Measurements from ENCODE around the gene TMEM260. TPM values are rescaled to one million over a fixed set of nuclear protein-coding genes. Genes with fewer than 3 reads are reported as not detected.

Gene TMEM260
- total RNA-seq, 1 experiment from 2014 or later: 20.0 TPM

DNA sequence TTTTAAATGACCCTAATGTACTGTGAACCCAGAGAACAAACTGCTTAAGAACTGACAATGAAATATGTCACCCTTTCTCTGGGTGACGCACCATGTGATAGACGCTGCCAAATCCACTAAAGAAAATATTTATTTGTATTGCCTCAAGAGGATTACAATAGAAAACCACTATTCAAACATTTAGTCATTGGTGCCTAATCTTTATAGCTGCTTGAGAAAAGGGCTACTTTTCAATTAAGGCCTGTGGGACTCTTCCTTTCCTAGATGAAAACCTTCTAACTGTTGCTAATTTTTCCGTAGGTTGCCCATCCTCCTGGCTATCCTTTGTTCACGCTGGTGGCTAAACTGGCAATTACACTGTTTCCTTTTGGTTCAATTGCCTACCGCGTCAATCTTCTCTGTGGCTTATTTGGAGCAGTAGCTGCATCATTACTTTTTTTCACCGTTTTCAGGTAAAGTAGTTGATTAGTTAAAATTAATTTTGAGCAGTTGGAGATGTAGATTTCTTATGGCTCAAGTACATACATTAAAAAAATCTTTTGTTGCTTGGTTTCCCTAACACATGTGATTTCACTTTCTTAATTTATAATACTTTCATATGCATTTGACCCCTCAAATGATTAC lies 6.0 kb downstream of the TMEM260 start:
- no peak overlapping the region for H3K9ac ChIP-seq (ENCODE audit: extremely low read depth, insufficient read length, low read length)
- H2AFZ ChIP-seq (ENCODE audit: low read length): no peak overlapping the region
- H2BK20ac ChIP-seq (ENCODE audit: low read depth, low read length, poor library complexity, severe bottlenecking): no peak overlapping the region
- no peak overlapping the region for H2AK5ac ChIP-seq (ENCODE audit: insufficient read length, low read length)
- H3K79me1 ChIP-seq (ENCODE audit: insufficient read depth, low read depth, low read length, poor library complexity, severe bottlenecking): no peaks in the 10 kb centered on the region
- H4K8ac ChIP-seq (replicated peaks; ENCODE audit: insufficient read length, low read depth, low read length): no peak overlapping the region
- H2BK15ac ChIP-seq (ENCODE audit: low read depth, low read length): no peak overlapping the region
- H4K5ac ChIP-seq (ENCODE audit: insufficient read length, low read depth, low read length): no peak overlapping the region
- H3K9me3 Mint-ChIP-seq: no peaks in the 10 kb centered on the region
- DNase-seq: no peak
- no peak overlapping the region for H3K27ac Mint-ChIP-seq
- H2BK5ac ChIP-seq (ENCODE audit: insufficient read length, low read length): no peak overlapping the region
- H3K56ac ChIP-seq (ENCODE audit: insufficient read length, low read depth, low read length): no peak overlapping the region
- H4K91ac ChIP-seq (ENCODE audit: insufficient read length, low read depth, low read length): no peak overlapping the region
- TF ChIP-seq, protein P1, sequence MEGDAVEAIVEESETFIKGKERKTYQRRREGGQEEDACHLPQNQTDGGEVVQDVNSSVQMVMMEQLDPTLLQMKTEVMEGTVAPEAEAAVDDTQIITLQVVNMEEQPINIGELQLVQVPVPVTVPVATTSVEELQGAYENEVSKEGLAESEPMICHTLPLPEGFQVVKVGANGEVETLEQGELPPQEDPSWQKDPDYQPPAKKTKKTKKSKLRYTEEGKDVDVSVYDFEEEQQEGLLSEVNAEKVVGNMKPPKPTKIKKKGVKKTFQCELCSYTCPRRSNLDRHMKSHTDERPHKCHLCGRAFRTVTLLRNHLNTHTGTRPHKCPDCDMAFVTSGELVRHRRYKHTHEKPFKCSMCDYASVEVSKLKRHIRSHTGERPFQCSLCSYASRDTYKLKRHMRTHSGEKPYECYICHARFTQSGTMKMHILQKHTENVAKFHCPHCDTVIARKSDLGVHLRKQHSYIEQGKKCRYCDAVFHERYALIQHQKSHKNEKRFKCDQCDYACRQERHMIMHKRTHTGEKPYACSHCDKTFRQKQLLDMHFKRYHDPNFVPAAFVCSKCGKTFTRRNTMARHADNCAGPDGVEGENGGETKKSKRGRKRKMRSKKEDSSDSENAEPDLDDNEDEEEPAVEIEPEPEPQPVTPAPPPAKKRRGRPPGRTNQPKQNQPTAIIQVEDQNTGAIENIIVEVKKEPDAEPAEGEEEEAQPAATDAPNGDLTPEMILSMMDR (conservative IDR thresholded peaks at IDR 0.05): no peak
- peaks cover 10% of the 10 kb centered on the region; the same call in 1 of the 2 replicates for H3K79me2 ChIP-seq (ENCODE audit: insufficient read depth, low read length)
- H3K23ac ChIP-seq (ENCODE audit: insufficient read length, low read depth, low read length): no peak overlapping the region
- no CpG with 5 or more reads among the region's 7 CpGs for WGBS (ENCODE audit: extremely low coverage, insufficient read length, low lambda C conversion rate)
- no peak overlapping the region for H3T11ph ChIP-seq (ENCODE audit: low read length)
- H3K4me1 ChIP-seq (ENCODE audit: insufficient read depth, low read length): no peaks in the 10 kb centered on the region; the same call in 1 of the 2 replicates
- no peaks in the 10 kb centered on the region for H3K27me3 ChIP-seq (ENCODE audit: insufficient read depth, low read length)
- no peaks in the 10 kb centered on the region for H4K20me1 ChIP-seq (ENCODE audit: control insufficient read depth, insufficient read depth, insufficient read length)
- H3K27ac ChIP-seq (ENCODE audit: insufficient read length, low read depth, low read length): no peak overlapping the region
- H3K4ac ChIP-seq (ENCODE audit: low read depth, low read length): no peak overlapping the region
- no peak overlapping the region for H3K14ac ChIP-seq (ENCODE audit: insufficient read depth, low read length)
- H3K9me3 ChIP-seq (ENCODE audit: control insufficient read depth, low read depth, low read length): no peaks in the 10 kb centered on the region
- H3K18ac ChIP-seq (ENCODE audit: insufficient read length, low read depth, low read length): no peak overlapping the region
- H2BK120ac ChIP-seq (ENCODE audit: low read depth, low read length, poor library complexity, severe bottlenecking): no peak overlapping the region
- H3K4me1 Mint-ChIP-seq: peaks cover 10 to 16% of the 10 kb centered on the region in 2 experiments
- no peaks in the 10 kb centered on the region for H3K27me3 Mint-ChIP-seq (ENCODE audit: low read depth)
- no peak overlapping the region for H3K4me2 ChIP-seq (ENCODE audit: insufficient read depth, insufficient read length, low read length)
- H3K4me3 Mint-ChIP-seq: no peak overlapping the region
- H3K23me2 ChIP-seq (ENCODE audit: insufficient read length, low read depth, low read length, poor library complexity, severe bottlenecking): no peaks in the 10 kb centered on the region
- peaks cover 0 to 12% (median 0%) of the 10 kb centered on the region in 3 experiments; a peak in 3 of 7 replicates for H3K36me3 Mint-ChIP-seq (ENCODE audit: insufficient read depth in 1 of 3, low read depth in 3 of 3)
- H2BK12ac ChIP-seq (ENCODE audit: insufficient read length, low read depth, low read length): no peak overlapping the region

All from H9 (cell line).